GM21381 (cell line): ENCODE results near the gene UGT2A3.
"Not testable (repeated sequence)": the region's sequence is repeated elsewhere in the genome, so short reads cannot be mapped to it uniquely, and the experiment has no call there.

ENCODE experiments used
- ATAC-seq: cut with Tn5 transposase; IDR thresholded peaks from one replicate; pipeline ENCODE4 v1.9.1; 2021; ENCODE audit warnings: mild to moderate bottlenecking, moderate library complexity; ENCODE audit not compliant: unreplicated experiment

UGT2A3 gene

GRCh38 chr4:68951078-68951805, at the start of gene UGT2A3:
UGT2A3 (minus strand) TSS chr4:68951804; CDS start chr4:68951760, 44 bp downstream.
- ATAC-seq, result no peak

GRCh38 chr4:68997040-68997439, 45.4 kb upstream of the UGT2A3 start:
- no peak for ATAC-seq

- ATAC-seq, result no peak
These were observed 43.7 kb upstream of the UGT2A3 start for GRCh38 chr4:68995292-68995691.

GRCh38 chr4:68987007-68987406, 35.4 kb upstream of the UGT2A3 start:
- ATAC-seq, result peak; percentile 70

GRCh38 chr4:68985442-68985841, 33.8 kb upstream of the UGT2A3 start:
- ATAC-seq, result no peak

GRCh38 chr4:68984947-68985346, 33.3 kb upstream of the UGT2A3 start:
- ATAC-seq, result no peak

GRCh38 chr4:68963374-68963773, 11.8 kb upstream of the UGT2A3 start:
- ATAC-seq, result no peak

GRCh38 chr4:68962868-68963267, 11.3 kb upstream of the UGT2A3 start:
- ATAC-seq, result no peak

GRCh38 chr4:68960294-68961163, 8.9 kb upstream of the UGT2A3 start:
- no peak for ATAC-seq

- ATAC-seq, result not testable (repeated sequence)
These were observed 7.5 kb upstream of the UGT2A3 start for GRCh38 chr4:68959085-68959484.

GRCh38 chr4:68954126-68954525, 2.5 kb upstream of the UGT2A3 start:
- ATAC-seq, result no peak

- ATAC-seq, result no peak
These were observed 1.5 kb upstream of the UGT2A3 start for GRCh38 chr4:68953056-68953596.

GRCh38 chr4:68951806-68952585, 392 bp upstream of the UGT2A3 start:
- no peak for ATAC-seq

- ATAC-seq, result no peak
These were observed 1.6 kb downstream of the UGT2A3 start for GRCh38 chr4:68950033-68950432.

GRCh38 chr4:68948985-68949384, 2.6 kb downstream of the UGT2A3 start:
- no peak for ATAC-seq

GRCh38 chr4:68948044-68948743, 3.4 kb downstream of the UGT2A3 start:
- no peak for ATAC-seq

GRCh38 chr4:68929076-68929737, 22.4 kb downstream of the UGT2A3 start:
- no peak for ATAC-seq

GRCh38 chr4:68927165-68927564, 24.4 kb downstream of the UGT2A3 start:
- no peak for ATAC-seq

- ATAC-seq, result not testable (repeated sequence)
These were observed 29.4 kb downstream of the UGT2A3 start for GRCh38 chr4:68922202-68922601.

- no peak for ATAC-seq
These were observed 30.6 kb downstream of the UGT2A3 start for GRCh38 chr4:68921051-68921450.
